ENCODE results near the gene HLA-DMB.

HLA-DMB gene

GRCh38 chr6:32975886-32976285, 35.1 kb upstream of the HLA-DMB start:
- peaks cover 42% of the 10 kb centered on the region for H3K4me1 Mint-ChIP-seq
- ATAC-seq (ENCODE audit: low read depth), result no peak
- no peaks in the 10 kb centered on the region for H3K27me3 Mint-ChIP-seq
- peak overlapping the region; percentile 24 for H3K4me3 Mint-ChIP-seq
- H3K27ac Mint-ChIP-seq, result peak overlapping the region; percentile 99
- no peaks in the 10 kb centered on the region for H3K9me3 Mint-ChIP-seq
- DNase-seq (ENCODE audit: low spot score in 2 of 2), result no peak
- H3K36me3 Mint-ChIP-seq, result peaks cover 62% of the 10 kb centered on the region

DNA sequence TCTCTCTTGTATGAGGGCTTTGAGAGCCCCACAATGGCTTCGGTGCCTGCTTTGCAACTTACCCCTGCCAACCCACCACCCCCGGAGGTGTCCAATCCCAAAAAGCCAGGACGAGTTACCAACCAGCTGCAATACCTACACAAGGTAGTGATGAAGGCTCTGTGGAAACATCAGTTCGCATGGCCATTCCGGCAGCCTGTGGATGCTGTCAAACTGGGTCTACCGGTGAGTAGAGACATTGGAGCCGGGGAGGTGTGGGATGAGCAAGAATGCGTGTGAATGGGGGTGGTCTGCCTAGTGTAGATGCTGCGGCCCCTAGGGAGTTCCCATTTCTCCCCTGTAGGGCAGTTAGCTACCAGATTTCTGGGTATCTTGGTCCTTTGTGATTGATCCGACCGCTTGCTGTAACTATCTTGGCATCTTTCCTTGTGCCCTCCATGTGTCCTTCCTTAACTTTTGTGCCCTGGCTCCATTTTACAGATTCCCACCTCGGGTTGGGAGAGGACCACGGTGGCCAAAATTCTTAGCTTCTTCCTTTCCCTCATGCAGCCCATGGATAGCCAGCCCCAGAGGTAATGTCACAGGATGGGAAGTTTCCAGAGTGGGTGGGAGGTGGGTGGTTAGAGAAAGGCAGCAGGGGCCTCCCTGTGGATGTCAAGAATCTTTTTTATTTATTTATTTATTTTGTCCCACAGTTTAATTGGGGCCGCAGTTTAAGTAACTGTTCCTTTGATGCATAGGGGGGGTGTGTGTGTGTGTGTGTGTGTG, 33.9 kb upstream of the HLA-DMB start:
- DNase-seq (ENCODE audit: low spot score in 2 of 2) (no peak), ATAC-seq (ENCODE audit: low read depth) (no peak)
- H3K9me3 Mint-ChIP-seq, result no peaks in the 10 kb centered on the region
- peaks cover 52% of the 10 kb centered on the region for H3K36me3 Mint-ChIP-seq
- peak overlapping the region; percentile 98 for H3K4me3 Mint-ChIP-seq
- H3K4me1 Mint-ChIP-seq, result peaks cover 42% of the 10 kb centered on the region
- peak overlapping the region; percentile 99 for H3K27ac Mint-ChIP-seq
- no peaks in the 10 kb centered on the region for H3K27me3 Mint-ChIP-seq

DNA sequence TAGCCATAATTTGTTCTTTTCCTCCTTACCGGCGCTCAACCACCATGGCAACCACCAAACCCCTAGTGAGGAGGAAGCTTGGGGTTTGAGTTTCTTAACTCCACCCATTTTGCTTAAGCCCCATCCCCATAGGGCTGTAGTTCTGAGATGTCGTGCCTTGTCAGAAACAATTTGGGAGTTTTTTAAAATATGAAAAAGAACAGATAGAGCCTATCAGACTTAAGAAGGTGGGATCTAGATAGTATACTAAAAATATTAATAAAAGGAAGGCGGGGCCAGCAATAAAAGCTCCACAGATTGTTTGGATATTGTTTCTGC, 33.1 kb upstream of the HLA-DMB start:
- no peak for ATAC-seq (ENCODE audit: low read depth)
- Mint-ChIP-seq H3K9me3 (no peaks in the 10 kb centered on the region), H3K36me3 (peaks cover 48% of the 10 kb centered on the region), H3K27ac (peak overlapping the region; percentile 99), H3K4me1 (peaks cover 42% of the 10 kb centered on the region), H3K4me3 (peak overlapping the region; percentile 98), H3K27me3 (no peaks in the 10 kb centered on the region)
- DNase-seq (ENCODE audit: low spot score in 2 of 2), result peak in 1 of 2 donors; percentile 29

GRCh38 chr6:32973144-32974015, 32.6 kb upstream of the HLA-DMB start:
- peak; percentile 63 to 68 for DNase-seq (ENCODE audit: low spot score in 2 of 2)
- Mint-ChIP-seq H3K27me3 (no peaks in the 10 kb centered on the region), H3K9me3 (no peaks in the 10 kb centered on the region), H3K4me1 (peaks cover 41% of the 10 kb centered on the region), H3K36me3 (peaks cover 45% of the 10 kb centered on the region), H3K27ac (peak overlapping the region; percentile 99), H3K4me3 (peak overlapping the region; percentile 98)
- ATAC-seq (ENCODE audit: low read depth), result peak; percentile 3

DNA sequence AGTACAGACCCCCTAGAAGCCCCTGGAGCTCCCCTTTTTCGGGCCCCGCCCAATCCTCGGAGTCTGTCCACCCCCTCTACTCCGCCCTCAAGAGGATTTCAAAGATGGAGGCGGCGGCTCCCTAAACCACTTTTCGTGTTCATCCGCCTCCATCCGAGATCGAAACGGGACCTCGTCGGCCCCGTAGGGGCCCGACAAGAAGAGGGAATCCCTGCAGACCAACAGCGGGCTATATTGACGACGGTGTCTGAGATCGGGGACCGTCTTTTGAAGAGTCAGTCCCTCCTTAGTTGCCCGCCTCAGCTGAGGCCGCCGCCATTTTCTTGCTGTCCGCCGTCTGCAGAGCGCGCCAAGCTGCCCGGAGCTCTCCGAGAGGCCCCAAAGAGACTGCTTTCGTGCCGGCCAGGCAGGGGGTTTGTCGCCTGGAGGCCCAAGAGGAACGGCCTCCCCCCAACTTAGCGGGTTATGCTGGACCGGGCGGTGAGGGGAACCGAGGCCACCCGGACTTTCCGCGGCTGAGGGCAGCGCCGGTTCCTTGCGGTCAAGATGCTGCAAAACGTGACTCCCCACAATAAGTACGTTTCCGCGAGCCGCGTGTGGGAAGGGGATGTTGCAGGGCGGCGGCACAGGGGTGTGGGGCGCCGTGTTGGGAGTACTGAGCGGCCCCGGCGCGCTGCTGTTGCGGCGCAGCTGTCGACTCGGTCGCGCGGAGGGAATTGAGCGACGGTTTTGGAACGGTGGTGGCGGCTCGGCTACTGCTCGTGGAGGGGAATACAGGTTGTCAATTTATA, 31.7 kb upstream of the HLA-DMB start:
- H3K4me1 Mint-ChIP-seq, result peaks cover 37% of the 10 kb centered on the region
- ATAC-seq (ENCODE audit: low read depth) (peak; percentile 1), DNase-seq (ENCODE audit: low spot score in 2 of 2) (no peak)
- H3K9me3 Mint-ChIP-seq, result no peaks in the 10 kb centered on the region
- H3K27me3 Mint-ChIP-seq, result no peaks in the 10 kb centered on the region
- peak overlapping the region; percentile 98 for H3K4me3 Mint-ChIP-seq
- H3K27ac Mint-ChIP-seq, result peak overlapping the region; percentile 99
- peaks cover 38% of the 10 kb centered on the region for H3K36me3 Mint-ChIP-seq

DNA sequence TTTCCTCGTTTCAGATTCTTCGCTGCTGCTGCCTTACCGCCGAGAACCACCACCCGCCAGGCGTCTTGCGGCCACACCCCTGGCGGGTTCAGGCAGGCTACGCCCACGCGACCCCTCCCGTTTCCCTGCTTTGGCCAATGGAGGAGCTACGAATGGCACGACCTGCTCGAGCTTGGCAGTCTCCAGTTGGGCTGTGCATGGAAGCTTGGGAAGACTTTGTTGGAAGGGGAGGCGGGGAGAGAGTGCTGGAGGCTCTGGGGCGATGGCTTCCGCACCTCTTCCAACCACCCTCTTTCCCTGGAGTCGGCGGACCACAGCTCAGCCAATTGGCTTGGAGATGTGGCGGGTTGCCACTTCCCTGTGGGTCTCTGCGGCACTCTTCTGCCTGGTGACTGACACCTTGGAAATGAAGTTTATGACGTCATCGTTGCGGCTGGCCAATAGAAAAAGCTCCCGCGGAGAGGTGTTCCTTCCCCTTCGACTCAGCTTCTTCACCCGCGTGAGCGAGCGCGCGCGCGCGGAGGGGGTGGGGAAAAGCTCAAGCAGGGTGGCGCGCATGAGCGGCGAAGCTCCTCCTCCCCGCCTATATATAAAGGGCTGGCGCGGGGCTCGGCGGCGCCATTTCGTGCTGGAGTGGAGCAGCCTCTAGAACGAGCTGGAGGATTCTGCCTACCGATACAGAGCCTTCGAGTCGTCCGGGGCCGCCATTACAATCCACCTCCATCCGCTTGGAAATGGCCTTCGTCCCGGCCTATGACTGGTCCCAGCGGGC, 30.9 kb upstream of the HLA-DMB start:
- H3K9me3 Mint-ChIP-seq, result no peaks in the 10 kb centered on the region
- no peaks in the 10 kb centered on the region for H3K27me3 Mint-ChIP-seq
- ATAC-seq (ENCODE audit: low read depth) (peak; percentile 60), DNase-seq (ENCODE audit: low spot score in 2 of 2) (peak; percentile 100)
- peaks cover 34% of the 10 kb centered on the region for H3K36me3 Mint-ChIP-seq
- H3K4me3 Mint-ChIP-seq, result peak overlapping the region; percentile 98
- peaks cover 41% of the 10 kb centered on the region for H3K4me1 Mint-ChIP-seq
- H3K27ac Mint-ChIP-seq, result peak overlapping the region; percentile 99

- Mint-ChIP-seq H3K4me1 (peaks cover 38% of the 10 kb centered on the region), H3K4me3 (peak overlapping the region; percentile 98), H3K27ac (peak overlapping the region; percentile 99), H3K27me3 (no peaks in the 10 kb centered on the region), H3K9me3 (no peaks in the 10 kb centered on the region), H3K36me3 (peaks cover 29% of the 10 kb centered on the region)
- DNase-seq (ENCODE audit: low spot score in 2 of 2) (no peak), ATAC-seq (ENCODE audit: low read depth) (no peak)
Measured at GRCh38 chr6:32971242-32971580, 30.4 kb upstream of the HLA-DMB start.

DNA sequence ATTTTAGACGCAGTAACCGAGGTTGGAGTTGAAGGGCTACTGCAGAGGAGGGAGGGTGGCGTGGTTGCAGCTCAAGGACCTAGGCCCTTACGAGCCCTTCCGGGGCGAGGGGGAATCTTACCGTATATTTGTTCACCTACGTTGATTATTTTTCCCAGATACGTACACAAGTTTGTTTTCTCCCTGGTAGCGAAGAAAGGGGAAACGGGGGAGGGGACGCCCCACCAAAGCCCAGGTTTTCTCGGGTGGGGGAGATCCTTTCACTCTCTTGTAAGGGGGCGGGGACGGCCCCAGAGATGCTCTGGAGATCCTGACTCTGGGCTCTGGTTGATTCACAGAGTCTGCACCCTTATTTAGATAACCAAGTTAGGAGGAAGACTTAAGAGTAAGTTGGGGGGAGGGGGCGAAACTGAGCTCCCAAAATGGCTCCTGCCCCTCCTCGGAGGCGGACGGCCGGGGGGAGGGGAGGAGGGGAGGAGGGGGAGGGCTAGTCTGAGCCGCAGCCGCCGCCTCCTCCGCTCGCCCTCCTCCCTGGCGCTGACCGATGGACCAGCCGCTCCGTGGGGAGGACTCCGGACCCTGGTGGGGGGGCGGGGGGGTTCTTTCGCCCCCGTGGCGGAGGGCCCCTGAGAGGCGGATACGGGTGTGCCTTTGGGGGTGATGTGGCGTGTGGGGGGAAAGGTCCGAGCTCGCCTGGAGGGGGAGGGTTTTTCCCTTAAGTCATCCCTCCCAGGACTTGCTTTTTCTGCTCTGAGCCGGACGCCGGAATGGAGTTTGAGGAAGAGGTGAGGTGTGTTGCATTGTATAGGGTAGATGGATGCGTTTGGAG, 29.8 kb upstream of the HLA-DMB start:
- peaks cover 27% of the 10 kb centered on the region for H3K36me3 Mint-ChIP-seq
- DNase-seq (ENCODE audit: low spot score in 2 of 2) (peak; percentile 55 to 71), ATAC-seq (ENCODE audit: low read depth) (peak; percentile 0)
- H3K27me3 Mint-ChIP-seq, result no peaks in the 10 kb centered on the region
- no peaks in the 10 kb centered on the region for H3K9me3 Mint-ChIP-seq
- peak overlapping the region; percentile 98 for H3K4me3 Mint-ChIP-seq
- peak overlapping the region; percentile 99 for H3K27ac Mint-ChIP-seq
- H3K4me1 Mint-ChIP-seq, result peaks cover 37% of the 10 kb centered on the region

GRCh38 chr6:32969685-32970412, 29.0 kb upstream of the HLA-DMB start:
- Mint-ChIP-seq H3K9me3 (no peaks in the 10 kb centered on the region), H3K27me3 (no peaks in the 10 kb centered on the region), H3K36me3 (peaks cover 24% of the 10 kb centered on the region), H3K4me1 (peaks cover 35% of the 10 kb centered on the region), H3K4me3 (peak overlapping the region; percentile 98), H3K27ac (peak overlapping the region; percentile 99)
- no peak for ATAC-seq (ENCODE audit: low read depth)
- DNase-seq (ENCODE audit: low spot score in 2 of 2), result peak in 1 of 2 donors; percentile 63

- Mint-ChIP-seq H3K27ac (peak overlapping the region; percentile 99), H3K9me3 (no peaks in the 10 kb centered on the region), H3K36me3 (peaks cover 20% of the 10 kb centered on the region), H3K4me3 (peak overlapping the region; percentile 98), H3K27me3 (no peaks in the 10 kb centered on the region), H3K4me1 (peaks cover 30% of the 10 kb centered on the region)
- peak; percentile 36 to 55 for DNase-seq (ENCODE audit: low spot score in 2 of 2)
- no peak for ATAC-seq (ENCODE audit: low read depth)
Measured at GRCh38 chr6:32968867-32969684, 28.2 kb upstream of the HLA-DMB start.

- Mint-ChIP-seq H3K36me3 (peaks cover 12% of the 10 kb centered on the region), H3K4me1 (peaks cover 29% of the 10 kb centered on the region), H3K4me3 (peak within 1 kb of the TSS; percentile 98), H3K9me3 (no peaks in the 10 kb centered on the region), H3K27me3 (no peaks in the 10 kb centered on the region), H3K27ac (peak within 1 kb of the TSS; percentile 99)
- peak; percentile 47 for ATAC-seq (ENCODE audit: low read depth)
- peak; percentile 96 for DNase-seq (ENCODE audit: low spot score in 2 of 2)
Measured at GRCh38 chr6:32968093-32968866, 27.5 kb upstream of the HLA-DMB start, which contains the start of gene BRD2. BRD2 (plus strand) TSS chr6:32968594; CDS start chr6:32972899, 4,305 bp downstream.

Measured in memory B cell (primary cell).